Liver (tissue), 9 donors: Measurements from ENCODE around the gene TNK1. TPM values are rescaled to one million over a fixed set of nuclear protein-coding genes. Genes with fewer than 3 reads are reported as not detected.

Source experiments
- DNase-seq: peaks from one replicate; pipeline ENCODE4 v3.0.0-alpha.2; 2017; ENCODE audit warnings: low spot score
- H3K27ac ChIP-seq, 2 donors: one replicate each; pipeline ENCODE4 v1.7.0; 2013; ENCODE audit warnings: inconsistent platforms in 2 of 2, low read length in 2 of 2, control low read depth in 1 of 2, low read depth in 1 of 2, mild to moderate bottlenecking in 1 of 2
- H3K27me3 ChIP-seq, 4 donors: one replicate each; pipeline versions ENCODE4 v1.6.1 to v1.7.0; 2013; ENCODE audit warnings: low read length in 3 of 4, inconsistent platforms in 1 of 4, mild to moderate bottlenecking in 1 of 4, moderate library complexity in 1 of 4; ENCODE audit not compliant: control insufficient read depth in 4 of 4, insufficient read depth in 4 of 4
- H3K36me3 ChIP-seq, 4 donors: one replicate each; pipeline versions ENCODE4 v1.6.1 to v1.7.0; 2013; ENCODE audit warnings: low read length in 3 of 4, mild to moderate bottlenecking in 3 of 4, low read depth in 1 of 4, moderate library complexity in 1 of 4; ENCODE audit not compliant: control insufficient read depth in 4 of 4, insufficient read depth in 3 of 4
- H3K4me1 ChIP-seq, 4 donors: one replicate each; pipeline versions ENCODE4 v1.6.1 to v1.7.0; 2013; ENCODE audit warnings: low read length in 3 of 4, mild to moderate bottlenecking in 3 of 4, moderate library complexity in 1 of 4; ENCODE audit not compliant: control insufficient read depth in 4 of 4, insufficient read depth in 4 of 4
- H3K4me3 ChIP-seq, 3 donors: one replicate each; pipeline versions ENCODE4 v1.6.1 to v1.7.0; 2013; ENCODE audit warnings: low read length in 3 of 3, control low read depth in 1 of 3, low read depth in 1 of 3, mild to moderate bottlenecking in 1 of 3
- H3K9ac ChIP-seq, 2 donors: one replicate each; pipeline ENCODE4 v1.7.0; 2013; ENCODE audit warnings: low read length in 2 of 2, mild to moderate bottlenecking in 2 of 2, moderate library complexity in 2 of 2, control low read depth in 1 of 2, low read depth in 1 of 2
- H3K9me3 ChIP-seq, 4 donors: one replicate each; pipeline versions ENCODE4 v1.6.1 to v1.7.0; 2013; ENCODE audit warnings: low read length in 3 of 4; ENCODE audit not compliant: control insufficient read depth in 4 of 4
- FOXA1 ChIP-seq: IDR thresholded peaks from 2 replicates; pipeline ENCODE4 v1.6.1; 2016; ENCODE audit warnings: antibody characterized with exemption
- FOXA2 ChIP-seq: IDR thresholded peaks from 2 replicates; pipeline ENCODE4 v1.6.1; 2016; ENCODE audit warnings: antibody characterized with exemption
- GABPA ChIP-seq, 2 donors: IDR thresholded peaks in 1 of 2; conservative IDR thresholded peaks in 1 of 2; 2 replicates each; pipeline ENCODE4 v1.6.1; 2016; ENCODE audit warnings: antibody characterized with exemption in 2 of 2, mild to moderate bottlenecking in 1 of 2, moderate library complexity in 1 of 2
- HNF4G ChIP-seq: IDR thresholded peaks from 2 replicates; pipeline ENCODE4 v1.6.1; 2016; ENCODE audit warnings: antibody characterized with exemption
- MAX ChIP-seq: IDR thresholded peaks from 2 replicates; pipeline ENCODE4 v1.6.1; 2016; ENCODE audit warnings: antibody characterized with exemption
- RAD21 ChIP-seq, 2 donors: IDR thresholded peaks; 2 replicates each; pipeline ENCODE4 v1.6.1; 2016; ENCODE audit warnings: antibody characterized with exemption in 2 of 2, mild to moderate bottlenecking in 2 of 2
- REST ChIP-seq: IDR thresholded peaks from 2 replicates; pipeline ENCODE4 v1.6.1; 2016; ENCODE audit warnings: antibody characterized with exemption, mild to moderate bottlenecking
- RXRA ChIP-seq, 2 donors: IDR thresholded peaks; 2 replicates each; pipeline ENCODE4 v1.6.1; 2017 to 2018; ENCODE audit warnings: antibody characterized with exemption in 2 of 2, mild to moderate bottlenecking in 1 of 2
- SP1 ChIP-seq: IDR thresholded peaks from 2 replicates; pipeline ENCODE4 v1.6.1; 2018; ENCODE audit warnings: antibody characterized with exemption, mild to moderate bottlenecking
- TAF1 ChIP-seq: conservative IDR thresholded peaks from 2 replicates; pipeline ENCODE4 v1.6.1; 2016; ENCODE audit warnings: antibody characterized with exemption, mild to moderate bottlenecking
- WGBS: extraction: QIAGEN DNeasy Blood & Tissue Kit; methylation state at CpG from one replicate; pipeline ENCODE4 v1.1.7; 2013; 5-methylcytosine and 5-hydroxymethylcytosine counted together
- polyA plus RNA-seq, 2 donors: library from polyadenylated mRNA; stranded (reverse) in 1 of 2; unstranded in 1 of 2; fragments of 200-250 nt in 1 of 2; fragments of >200 nt in 1 of 2; fragmentation: Nextera tagmentation in 1 of 2; extraction: Ambion mirVana in 1 of 2; gene quantifications; one replicate each; pipeline versions ENCODE4 v1.2.1 to v1.2.3, GENCODE V29; 2013 to 2015
- total RNA-seq, 2 donors: library from RNA; depleted of rRNA; stranded (reverse); fragments of >200 nt; gene quantifications; one replicate each; pipeline ENCODE4 v1.2.3, GENCODE V29; 2014
- TF ChIP-seq, protein P1 (sequence below): fragments of 150-350 bp; IDR thresholded peaks from 2 replicates; pipeline ENCODE4 v1.5.1; 2017; ENCODE audit warnings: improper control_type of control experiment, low read depth, low read length; ENCODE audit not compliant: missing input control
- TF ChIP-seq, protein P2 (sequence below): IDR thresholded peaks from 2 replicates; pipeline ENCODE4 v1.6.1; 2016; ENCODE audit warnings: antibody characterized with exemption
- TF ChIP-seq, protein P3 (sequence below): IDR thresholded peaks from 2 replicates; pipeline ENCODE4 v1.6.1; 2016; ENCODE audit warnings: antibody characterized with exemption
- donor health status: healthy.
- donor health status: healthy.
- donor health status: healthy.
- donor health status: healthy.
- donor health status: healthy.

Gene TNK1
- total and polyA plus RNA-seq, 4 donors = 0.05 to 3.5 (median 2.5) TPM

GRCh38 chr17:7407485-7408251 is 26.8 kb downstream of the TNK1 start, which contains the start of gene NLGN2:
Gene NLGN2 (plus strand): TSS chr17:7407845. CDS start chr17:7408256, 411 bp downstream.
- Histone ChIP-seq H3K27ac (no peak within 1 kb of the TSS), H3K4me1 (peaks cover 4 to 7% (median 6%) of the 10 kb centered on the region in 4 donors), H3K4me3 (no peak within 1 kb of the TSS), H3K36me3 (no peaks in the 10 kb centered on the region), H3K9me3 (no peaks in the 10 kb centered on the region), H3K27me3 (no peaks in the 10 kb centered on the region), H3K9ac (no peak within 1 kb of the TSS)
- 55% methylated on average over 11 of the region's 12 CpGs for WGBS
- no peak for TF ChIP-seq REST
- TF ChIP-seq, protein P1, sequence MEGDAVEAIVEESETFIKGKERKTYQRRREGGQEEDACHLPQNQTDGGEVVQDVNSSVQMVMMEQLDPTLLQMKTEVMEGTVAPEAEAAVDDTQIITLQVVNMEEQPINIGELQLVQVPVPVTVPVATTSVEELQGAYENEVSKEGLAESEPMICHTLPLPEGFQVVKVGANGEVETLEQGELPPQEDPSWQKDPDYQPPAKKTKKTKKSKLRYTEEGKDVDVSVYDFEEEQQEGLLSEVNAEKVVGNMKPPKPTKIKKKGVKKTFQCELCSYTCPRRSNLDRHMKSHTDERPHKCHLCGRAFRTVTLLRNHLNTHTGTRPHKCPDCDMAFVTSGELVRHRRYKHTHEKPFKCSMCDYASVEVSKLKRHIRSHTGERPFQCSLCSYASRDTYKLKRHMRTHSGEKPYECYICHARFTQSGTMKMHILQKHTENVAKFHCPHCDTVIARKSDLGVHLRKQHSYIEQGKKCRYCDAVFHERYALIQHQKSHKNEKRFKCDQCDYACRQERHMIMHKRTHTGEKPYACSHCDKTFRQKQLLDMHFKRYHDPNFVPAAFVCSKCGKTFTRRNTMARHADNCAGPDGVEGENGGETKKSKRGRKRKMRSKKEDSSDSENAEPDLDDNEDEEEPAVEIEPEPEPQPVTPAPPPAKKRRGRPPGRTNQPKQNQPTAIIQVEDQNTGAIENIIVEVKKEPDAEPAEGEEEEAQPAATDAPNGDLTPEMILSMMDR = no peak
- no peak for TF ChIP-seq GABPA (IDR thresholded peaks at IDR 0.05 in 1 of 2, conservative IDR thresholded peaks at IDR 0.05 in 1 of 2)
- TF ChIP-seq RXRA (IDR thresholded peaks at IDR 0.05) = no peak
- no peak for TF ChIP-seq MAX
- TF ChIP-seq FOXA1 = no peak
- TF ChIP-seq SP1 = no peak
- TF ChIP-seq FOXA2 = no peak
- DNase-seq = no peak

- TF ChIP-seq, protein P2, sequence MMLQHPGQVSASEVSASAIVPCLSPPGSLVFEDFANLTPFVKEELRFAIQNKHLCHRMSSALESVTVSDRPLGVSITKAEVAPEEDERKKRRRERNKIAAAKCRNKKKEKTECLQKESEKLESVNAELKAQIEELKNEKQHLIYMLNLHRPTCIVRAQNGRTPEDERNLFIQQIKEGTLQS = no peak
- TF ChIP-seq RXRA (IDR thresholded peaks at IDR 0.05) (no peak), SP1 (no peak), REST (no peak), GABPA (IDR thresholded peaks at IDR 0.05 in 1 of 2, conservative IDR thresholded peaks at IDR 0.05 in 1 of 2) (no peak), FOXA2 (no peak), TAF1 (no peak), HNF4G (no peak), RAD21 (IDR thresholded peaks at IDR 0.05) (no peak)
- TF ChIP-seq, protein P3, sequence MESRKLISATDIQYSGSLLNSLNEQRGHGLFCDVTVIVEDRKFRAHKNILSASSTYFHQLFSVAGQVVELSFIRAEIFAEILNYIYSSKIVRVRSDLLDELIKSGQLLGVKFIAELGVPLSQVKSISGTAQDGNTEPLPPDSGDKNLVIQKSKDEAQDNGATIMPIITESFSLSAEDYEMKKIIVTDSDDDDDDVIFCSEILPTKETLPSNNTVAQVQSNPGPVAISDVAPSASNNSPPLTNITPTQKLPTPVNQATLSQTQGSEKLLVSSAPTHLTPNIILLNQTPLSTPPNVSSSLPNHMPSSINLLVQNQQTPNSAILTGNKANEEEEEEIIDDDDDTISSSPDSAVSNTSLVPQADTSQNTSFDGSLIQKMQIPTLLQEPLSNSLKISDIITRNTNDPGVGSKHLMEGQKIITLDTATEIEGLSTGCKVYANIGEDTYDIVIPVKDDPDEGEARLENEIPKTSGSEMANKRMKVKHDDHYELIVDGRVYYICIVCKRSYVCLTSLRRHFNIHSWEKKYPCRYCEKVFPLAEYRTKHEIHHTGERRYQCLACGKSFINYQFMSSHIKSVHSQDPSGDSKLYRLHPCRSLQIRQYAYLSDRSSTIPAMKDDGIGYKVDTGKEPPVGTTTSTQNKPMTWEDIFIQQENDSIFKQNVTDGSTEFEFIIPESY = no peak
- TF ChIP-seq, protein P1 = no peak
- WGBS = 73% methylated on average over 58 of the region's 58 CpGs
- no peak for DNase-seq
- no peak overlapping the region for H3K27ac ChIP-seq
- H3K9me3 ChIP-seq = no peaks in the 10 kb centered on the region
- no peaks in the 10 kb centered on the region for H3K27me3 ChIP-seq
- H3K4me3 ChIP-seq = no peak overlapping the region
- no peaks in the 10 kb centered on the region for H3K36me3 ChIP-seq
- no peak overlapping the region for H3K9ac ChIP-seq
- peaks cover 0 to 4% (median under 1%) of the 10 kb centered on the region in 4 donors for H3K4me1 ChIP-seq
These were observed 27.4 kb downstream of the TNK1 start for GRCh38 chr17:7408252-7408727.
